WTC11 (cell line): ENCODE data around the gene TM9SF3. TPM values are rescaled to one million over a fixed set of nuclear protein-coding genes. Genes with fewer than 3 reads are reported as not detected.

Experiments used
- ATAC-seq: fragments of 200-7000 bp; cut with Tn5 transposase; 2 replicates; pipeline ENCODE4 v1.10.0; 2021; ENCODE audit warnings: mild to moderate bottlenecking, moderate library complexity
- CTCF ChIA-PET: fragments of 300-600 bp; sonication (Branson Sonifier 250); formaldehyde crosslinking; loops from one replicate; lab custom pipeline; 2021; ENCODE audit warnings: antibody characterized with exemption; lab: Charles Lee
- POLR2A ChIA-PET: fragments of 350-600 bp; sonication (Branson Sonifier 250); formaldehyde crosslinking; loops from one replicate; lab custom pipeline; 2021; ENCODE audit warnings: antibody characterized with exemption; lab: Charles Lee
- DNase-seq: peaks from one replicate; pipeline ENCODE4 v3.0.0; 2021; ENCODE audit warnings: low spot score
- H3K27ac Mint-ChIP-seq: 2 replicates; pipeline ENCODE4 v1.8.0; 2021; ENCODE audit warnings: mixed read lengths
- H3K27me3 Mint-ChIP-seq: 2 replicates; pipeline ENCODE4 v1.8.0; 2021; ENCODE audit warnings: low read depth, mild to moderate bottlenecking, moderate library complexity, mixed read lengths
- H3K36me3 Mint-ChIP-seq: 2 replicates; pipeline ENCODE4 v1.8.0; 2021; ENCODE audit warnings: mixed read lengths
- H3K4me1 Mint-ChIP-seq: 2 replicates; pipeline ENCODE4 v1.8.0; 2022; ENCODE audit warnings: mixed read lengths
- H3K4me3 Mint-ChIP-seq: 2 replicates; pipeline ENCODE4 v1.8.0; 2021; ENCODE audit warnings: mild to moderate bottlenecking, moderate library complexity, mixed read lengths
- H3K9me3 Mint-ChIP-seq: 2 replicates; pipeline ENCODE4 v1.8.0; 2021; ENCODE audit warnings: mixed read lengths
- AFF4 ChIP-seq: sonication (generic); formaldehyde crosslinking; IDR thresholded peaks from 2 replicates; pipeline ENCODE4 v1.8.1; 2023; ENCODE audit warnings: mild to moderate bottlenecking, missing genetic modification reagents, borderline replicate concordance
- ATF1 ChIP-seq: sonication (generic); formaldehyde crosslinking; IDR thresholded peaks from 2 replicates; pipeline ENCODE4 v1.8.1; 2023; ENCODE audit warnings: mild to moderate bottlenecking, moderate library complexity, missing genetic modification reagents
- ATF3 ChIP-seq: sonication (generic); formaldehyde crosslinking; conservative IDR thresholded peaks from 2 replicates; pipeline ENCODE4 v1.8.1; 2022; ENCODE audit warnings: mild to moderate bottlenecking, missing genetic modification reagents
- CTCF ChIP-seq: fragments of 200-600 bp; IDR thresholded peaks from 2 replicates; pipeline ENCODE4 v1.8.0; 2022; ENCODE audit warnings: antibody characterized with exemption
- E2F5 ChIP-seq: sonication (generic); formaldehyde crosslinking; IDR thresholded peaks from 2 replicates; pipeline ENCODE4 v1.8.1; 2022; ENCODE audit warnings: mild to moderate bottlenecking, moderate library complexity, missing genetic modification reagents
- EMX1 ChIP-seq: fragments of 250-450 bp; sonication (Bioruptor Pico); IDR thresholded peaks from 2 replicates; pipeline ENCODE4 v1.8.0; 2021; ENCODE audit warnings: mild to moderate bottlenecking
- FOXK1 ChIP-seq: sonication (generic); formaldehyde crosslinking; IDR thresholded peaks from 2 replicates; pipeline ENCODE4 v1.8.0; 2022; ENCODE audit warnings: mild to moderate bottlenecking, moderate library complexity, missing genetic modification reagents
- GRHL2 ChIP-seq: fragments of 250-450 bp; sonication (Bioruptor Pico); IDR thresholded peaks from 2 replicates; pipeline ENCODE4 v1.8.0; 2022; ENCODE audit warnings: mild to moderate bottlenecking, moderate library complexity; ENCODE audit not compliant: insufficient replicate concordance, severe bottlenecking
- GTF2I ChIP-seq: fragments of 250-450 bp; sonication (Bioruptor Pico); conservative IDR thresholded peaks from 2 replicates; pipeline ENCODE4 v1.4.0; 2021; ENCODE audit warnings: mild to moderate bottlenecking
- JAZF1 ChIP-seq: fragments of 250-450 bp; sonication (Bioruptor Pico); IDR thresholded peaks from 2 replicates; pipeline ENCODE4 v1.9.0; 2021; ENCODE audit warnings: moderate library complexity, mild to moderate bottlenecking, inconsistent platforms
- MYBL2 ChIP-seq: sonication (generic); formaldehyde crosslinking; IDR thresholded peaks from 2 replicates; pipeline ENCODE4 v1.8.1; 2023; ENCODE audit warnings: mild to moderate bottlenecking, moderate library complexity, missing genetic modification reagents
- NR2C2 ChIP-seq: sonication (generic); formaldehyde crosslinking; IDR thresholded peaks from 2 replicates; pipeline ENCODE4 v1.8.0; 2022; ENCODE audit warnings: mild to moderate bottlenecking, missing genetic modification reagents
- PREB ChIP-seq: sonication (generic); formaldehyde crosslinking; IDR thresholded peaks from 2 replicates; pipeline ENCODE4 v1.8.1; 2022; ENCODE audit warnings: mild to moderate bottlenecking, missing genetic modification reagents, moderate library complexity, borderline replicate concordance
- RORB ChIP-seq: fragments of 250-450 bp; sonication (Bioruptor Pico); IDR thresholded peaks from 2 replicates; pipeline ENCODE4 v1.9.0; 2021; ENCODE audit warnings: mild to moderate bottlenecking
- SMAD4 ChIP-seq: sonication (generic); formaldehyde crosslinking; IDR thresholded peaks from 2 replicates; pipeline ENCODE4 v1.8.0; 2022; ENCODE audit warnings: mild to moderate bottlenecking, missing genetic modification reagents
- SP1 ChIP-seq: sonication (generic); formaldehyde crosslinking; conservative IDR thresholded peaks from 2 replicates; pipeline ENCODE4 v1.8.1; 2022; ENCODE audit warnings: missing genetic modification reagents
- TP53 ChIP-seq: sonication (generic); formaldehyde crosslinking; IDR thresholded peaks from 2 replicates; pipeline ENCODE4 v1.8.1; 2023; ENCODE audit warnings: mild to moderate bottlenecking, missing genetic modification reagents
- ZMAT4 ChIP-seq: fragments of 250-450 bp; sonication (Bioruptor Pico); IDR thresholded peaks from 2 replicates; pipeline ENCODE4 v1.9.0; 2021; ENCODE audit warnings: mild to moderate bottlenecking
- ZNF121 ChIP-seq: sonication (generic); formaldehyde crosslinking; IDR thresholded peaks from 2 replicates; pipeline ENCODE4 v1.8.0; 2023; ENCODE audit warnings: missing genetic modification reagents
- ZNF219 ChIP-seq: sonication (generic); formaldehyde crosslinking; IDR thresholded peaks from 2 replicates; pipeline ENCODE4 v1.8.0; 2023; ENCODE audit warnings: missing genetic modification reagents, mild to moderate bottlenecking, borderline replicate concordance
- ZNF263 ChIP-seq: sonication (generic); formaldehyde crosslinking; IDR thresholded peaks from 2 replicates; pipeline ENCODE4 v1.8.1; 2022; ENCODE audit warnings: low read depth, mild to moderate bottlenecking, moderate library complexity, missing genetic modification reagents
- ZNF423 ChIP-seq: fragments of 250-450 bp; sonication (Bioruptor Pico); IDR thresholded peaks from 2 replicates; pipeline ENCODE4 v2.1.2; 2022; ENCODE audit warnings: mild to moderate bottlenecking, moderate library complexity
- ZNF425 ChIP-seq: fragments of 250-450 bp; sonication (Bioruptor Pico); conservative IDR thresholded peaks from 2 replicates; pipeline ENCODE4 v1.9.0; 2021; ENCODE audit warnings: mild to moderate bottlenecking
- total RNA-seq: library from RNA; stranded (reverse); gene quantifications from 3 replicates; pipeline ENCODE4 v1.2.3, GENCODE V29; 2021

TM9SF3 gene
- total RNA-seq, 1 experiment from 2014 or later: 116 TPM

- CTCF ChIA-PET: interaction anchor here (0.8 to 5.1 kb wide), 3 partner anchors 9 to 103 kb away, joined by 3 to 45 read pairs (median 16); partner anchors contain the start of gene TLL2
- ATAC-seq (no peak), DNase-seq (no peak)
- no peak overlapping the region for H3K27ac Mint-ChIP-seq
- no peak overlapping the region for H3K4me3 Mint-ChIP-seq
- no peaks in the 10 kb centered on the region for H3K36me3 Mint-ChIP-seq
- POLR2A ChIA-PET: interaction anchor here (0.6 kb wide), 1 partner anchor 126 kb away, joined by 5 read pairs; no protein-coding TSS in a partner anchor
- H3K4me1 Mint-ChIP-seq: peaks cover 28% of the 10 kb centered on the region
- no peaks in the 10 kb centered on the region for H3K9me3 Mint-ChIP-seq
- no peaks in the 10 kb centered on the region; the same call in 1 of the 2 replicates for H3K27me3 Mint-ChIP-seq
- TF ChIP-seq ZNF423 (CRISPR knock-in tag) (no peak), MYBL2 (CRISPR knock-in tag) (no peak), NR2C2 (no peak), ATF1 (CRISPR knock-in tag) (no peak), SMAD4 (CRISPR knock-in tag) (no peak), ZNF219 (no peak), ZNF425 (CRISPR knock-in tag) (no peak), ATF3 (CRISPR knock-in tag) (no peak), ZMAT4 (no peak), TP53 (CRISPR knock-in tag) (no peak), FOXK1 (no peak), E2F5 (no peak)
Measured at GRCh38 chr10:96500050-96500449, 86.8 kb downstream of the TM9SF3 start.

GRCh38 chr10:96497391-96497790 is 89.4 kb downstream of the TM9SF3 start:
- DNase-seq: no peak
- Mint-ChIP-seq H3K4me3 (no peak overlapping the region), H3K36me3 (no peaks in the 10 kb centered on the region), H3K4me1 (peaks cover 37% of the 10 kb centered on the region)
- TF ChIP-seq AFF4 (CRISPR knock-in tag) (no peak), FOXK1 (no peak), GTF2I (no peak), GRHL2 (no peak), JAZF1 (CRISPR knock-in tag) (no peak), ZNF263 (no peak), PREB (CRISPR knock-in tag) (no peak), EMX1 (CRISPR knock-in tag) (no peak), ZNF121 (CRISPR knock-in tag) (no peak), CTCF (no peak), SP1 (CRISPR knock-in tag) (no peak), RORB (CRISPR knock-in tag) (no peak)
- TF ChIP-seq, all 79 proteins: peak for 0
- ChIA-PET POLR2A (no interaction called here), CTCF (interaction anchor here (0.8 to 5.5 kb wide), 7 partner anchors 12 to 127 kb away, joined by 3 to 46 read pairs (median 10); partner anchors contain the start of gene TLL2)
- no peaks in the 10 kb centered on the region; the same call in 1 of the 2 replicates for H3K27me3 Mint-ChIP-seq
- ATAC-seq: no peak
- H3K9me3 Mint-ChIP-seq: no peaks in the 10 kb centered on the region
- no peak overlapping the region for H3K27ac Mint-ChIP-seq
